BLaER1 treated with 17β-estradiol and CSF1 and Interleukin-3, amounts not matched to agents 10 nM and 100 nM (cell line): ENCODE measurements around the gene PKD1.

ENCODE experiments used
- H3K27ac ChIP-seq, 11 experiments: shearing (Covaris generic); formaldehyde crosslinking; 2 replicates each; pipeline ENCODE4 v1.8.1; 2022
- H3K27me3 ChIP-seq, 11 experiments: shearing (Covaris generic); formaldehyde crosslinking; 2 replicates each; pipeline ENCODE4 v1.8.1; 2022
- H3K36me3 ChIP-seq, 11 experiments: shearing (Covaris generic); formaldehyde crosslinking; 2 replicates each; pipeline ENCODE4 v1.8.1; 2022
- H3K4me1 ChIP-seq, 10 experiments: shearing (Covaris generic); formaldehyde crosslinking; 2 replicates each; pipeline ENCODE4 v1.8.1; 2022
- H3K4me2 ChIP-seq, 11 experiments: shearing (Covaris generic); formaldehyde crosslinking; 2 replicates each; pipeline ENCODE4 v1.8.1; 2022
- H3K4me3 ChIP-seq, 10 experiments: shearing (Covaris generic); formaldehyde crosslinking; 2 replicates each; pipeline ENCODE4 v1.8.1; 2022
- H3K9ac ChIP-seq, 11 experiments: shearing (Covaris generic); formaldehyde crosslinking; 2 replicates each; pipeline ENCODE4 v1.8.1; 2022
- H3K9me3 ChIP-seq, 11 experiments: shearing (Covaris generic); formaldehyde crosslinking; replicated peaks in 1 of 11; 2 replicates each; pipeline ENCODE4 v1.8.1; 2022
- H4K20me1 ChIP-seq, 11 experiments: shearing (Covaris generic); formaldehyde crosslinking; 2 replicates each; pipeline ENCODE4 v1.8.1; 2022
- Cebpa-rat ChIP-seq, 11 experiments: shearing (Covaris generic); IDR thresholded peaks; 2 replicates each; pipeline ENCODE4 v1.8.1; 2022

PKD1 gene

GRCh38 chr16:2043667-2044451, 91.8 kb downstream of the PKD1 start:
- no peak for TF ChIP-seq Cebpa-rat (IDR thresholded peaks at IDR 0.05)
- Histone ChIP-seq H3K27ac (peak overlapping the region in 10 of 11 experiments; percentile 26 to 83 (median 67); a peak in 19 of 22 replicates), H3K4me3 (peak overlapping the region in 9 of 10 experiments; percentile 14 to 53 (median 41); a peak in 14 of 20 replicates), H3K36me3 (0 out of 22 replicates have a peak, but pooled peaks cover 0 to 4% (median 0%) of the 10 kb centered on the region in 11 experiments), H3K27me3 (no peaks in the 10 kb centered on the region), H3K4me2 (peak overlapping the region; percentile 85 to 99 (median 95)), H3K4me1 (peaks cover 78 to 89% (median 87%) of the 10 kb centered on the region in 10 experiments), H3K9me3 (no peaks in the 10 kb centered on the region), H3K9ac (peak overlapping the region; percentile 13 to 73 (median 63); a peak in 19 of 22 replicates), H4K20me1 (peaks cover 0 to 31% (median 6%) of the 10 kb centered on the region in 11 experiments; a peak in 9 of 22 replicates)

GRCh38 chr16:2042986-2043666, 92.6 kb downstream of the PKD1 start:
- Histone ChIP-seq H3K27ac (peak overlapping the region in 7 of 11 experiments; percentile 42 to 83 (median 75); a peak in 14 of 22 replicates), H4K20me1 (peaks cover 0 to 33% (median 8%) of the 10 kb centered on the region in 11 experiments; a peak in 9 of 22 replicates), H3K9me3 (no peaks in the 10 kb centered on the region), H3K4me3 (peak overlapping the region in 5 of 10 experiments; percentile 33 to 53 (median 47); a peak in 4 of 20 replicates), H3K4me1 (peaks cover 79 to 90% (median 89%) of the 10 kb centered on the region in 10 experiments), H3K36me3 (0 out of 22 replicates have a peak, but pooled peaks cover 0 to 5% (median 0%) of the 10 kb centered on the region in 11 experiments), H3K4me2 (peak overlapping the region; percentile 85 to 99 (median 95)), H3K27me3 (no peaks in the 10 kb centered on the region), H3K9ac (peak overlapping the region in 9 of 11 experiments; percentile 38 to 73 (median 67); a peak in 14 of 22 replicates)
- TF ChIP-seq Cebpa-rat (IDR thresholded peaks at IDR 0.05), result no peak

DNA sequence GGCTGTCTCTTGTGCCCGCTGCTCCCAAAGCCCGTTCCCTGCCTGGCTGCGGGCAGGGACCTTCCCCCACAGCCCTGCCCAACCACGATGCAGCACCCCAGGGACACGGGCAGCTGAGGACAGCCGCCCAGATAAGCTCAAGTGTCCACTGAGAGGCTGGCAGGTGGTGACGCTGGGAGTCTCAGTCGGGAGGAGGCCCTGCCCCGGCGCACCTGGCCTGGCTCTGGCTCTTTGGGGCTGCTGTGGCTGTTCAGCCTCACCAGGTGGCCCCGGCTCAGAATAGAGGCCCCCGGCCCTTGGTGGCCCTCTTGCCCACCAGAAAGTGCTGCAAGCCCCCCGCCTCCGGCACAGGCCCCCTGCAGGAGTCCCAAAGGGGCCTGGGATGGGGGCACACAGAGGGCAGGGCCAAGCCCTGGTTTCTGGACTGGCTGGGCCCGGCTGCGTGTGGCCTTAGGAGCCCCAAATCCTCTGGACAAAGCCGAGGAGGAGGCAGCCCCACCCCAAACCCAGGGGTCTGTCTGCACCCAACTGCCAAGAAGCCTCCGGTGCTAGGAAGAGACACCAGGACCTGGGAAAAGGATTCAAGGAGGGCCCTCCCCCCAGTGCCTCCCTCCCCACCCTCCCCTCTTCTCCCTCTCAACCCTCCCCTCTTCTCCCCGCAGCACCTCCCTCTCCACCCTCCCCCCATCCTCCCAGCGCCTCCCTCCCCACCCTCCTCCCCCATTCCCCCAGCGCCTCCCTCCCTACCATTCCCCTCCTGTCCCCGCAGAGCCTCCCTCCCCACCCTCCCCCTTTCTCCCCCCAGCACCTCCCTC, 93.3 kb downstream of the PKD1 start:
- peak overlapping the region; percentile 76 to 96 (median 92) for H3K4me2 ChIP-seq
- H3K27me3 ChIP-seq, result no peaks in the 10 kb centered on the region
- H3K9me3 ChIP-seq, result no peaks in the 10 kb centered on the region
- H3K27ac ChIP-seq, result peak overlapping the region in 8 of 11 experiments; percentile 1 to 71 (median 52); a peak in 15 of 22 replicates
- H3K36me3 ChIP-seq, result peaks cover 0 to 12% (median 0%) of the 10 kb centered on the region in 11 experiments; a peak in 7 of 22 replicates
- TF ChIP-seq Cebpa-rat (IDR thresholded peaks at IDR 0.05), result no peak
- peaks cover 86 to 98% (median 97%) of the 10 kb centered on the region in 10 experiments for H3K4me1 ChIP-seq
- peak overlapping the region in 2 of 10 experiments; percentile 10 to 34; a peak in 1 of 20 replicates for H3K4me3 ChIP-seq
- peak overlapping the region; percentile 20 to 68 (median 50); a peak in 17 of 22 replicates for H3K9ac ChIP-seq
- peaks cover 0 to 40% (median 8%) of the 10 kb centered on the region in 11 experiments; a peak in 10 of 22 replicates for H4K20me1 ChIP-seq

DNA sequence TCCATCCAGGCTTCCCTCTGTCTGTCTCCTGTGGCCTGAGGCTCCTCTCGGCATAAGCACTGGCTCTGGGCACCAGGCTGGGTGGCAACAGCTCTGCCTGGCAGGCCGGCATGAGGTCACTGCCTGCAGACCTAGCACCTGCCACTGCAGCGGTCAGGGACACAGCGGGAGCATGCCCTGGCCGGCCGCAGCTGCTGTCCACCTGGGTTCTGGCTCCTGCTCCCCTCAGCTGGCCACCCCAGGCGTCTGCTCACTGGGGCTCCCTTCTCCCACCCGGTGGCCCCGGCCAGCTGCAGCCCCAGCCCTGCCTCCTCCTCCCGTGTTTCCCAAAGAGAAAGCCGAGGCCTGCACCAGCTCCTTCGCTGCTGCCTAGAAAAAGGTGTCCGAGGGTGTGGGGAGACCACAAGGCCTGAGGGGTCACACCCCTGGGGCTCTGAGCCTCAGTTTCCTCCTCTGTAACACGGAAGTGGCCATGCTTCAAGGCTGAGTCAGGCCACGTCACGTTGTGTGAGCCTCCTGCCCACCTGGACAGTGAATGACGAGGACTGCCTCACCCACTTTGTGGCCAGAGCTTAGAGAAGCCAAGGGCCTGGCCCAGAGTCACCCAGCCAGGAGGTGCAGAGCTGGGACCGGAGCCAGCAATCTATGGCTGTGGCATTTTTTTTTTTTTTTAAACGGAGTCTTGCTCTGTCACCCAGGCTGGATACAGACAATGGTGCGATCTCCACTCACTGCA, 94.7 kb downstream of the PKD1 start:
- H3K27me3 ChIP-seq, result no peaks in the 10 kb centered on the region
- H3K36me3 ChIP-seq, result peaks cover 0 to 25% (median 0%) of the 10 kb centered on the region in 11 experiments; a peak in 8 of 22 replicates
- H4K20me1 ChIP-seq, result peaks cover 0 to 54% (median 10%) of the 10 kb centered on the region in 11 experiments; a peak in 11 of 22 replicates
- H3K4me1 ChIP-seq, result peaks cover 88 to 98% (median 98%) of the 10 kb centered on the region in 10 experiments
- H3K9ac ChIP-seq, result peak overlapping the region in 5 of 11 experiments; percentile 8 to 72 (median 65); a peak in 6 of 22 replicates
- H3K4me2 ChIP-seq, result peak overlapping the region; percentile 76 to 96 (median 92)
- H3K27ac ChIP-seq, result peak overlapping the region in 5 of 11 experiments; percentile 51 to 71 (median 65); a peak in 8 of 22 replicates
- H3K9me3 ChIP-seq, result no peaks in the 10 kb centered on the region
- TF ChIP-seq Cebpa-rat (IDR thresholded peaks at IDR 0.05), result no peak
- H3K4me3 ChIP-seq, result no peak overlapping the region

GRCh38 chr16:2040041-2040786, 95.5 kb downstream of the PKD1 start:
- Histone ChIP-seq H3K27ac (peak overlapping the region in 6 of 11 experiments; percentile 3 to 71 (median 58); a peak in 8 of 22 replicates), H3K4me3 (no peak overlapping the region), H3K4me1 (peaks cover 94 to 98% (median 98%) of the 10 kb centered on the region in 10 experiments), H3K27me3 (no peaks in the 10 kb centered on the region), H3K36me3 (peaks cover 0 to 28% (median 0%) of the 10 kb centered on the region in 11 experiments; a peak in 8 of 22 replicates), H3K9me3 (no peaks in the 10 kb centered on the region), H3K9ac (peak overlapping the region in 8 of 11 experiments; percentile 1 to 72 (median 53); a peak in 8 of 22 replicates), H4K20me1 (peaks cover 0 to 62% (median 10%) of the 10 kb centered on the region in 11 experiments; a peak in 11 of 22 replicates), H3K4me2 (peak overlapping the region; percentile 76 to 96 (median 92))
- TF ChIP-seq Cebpa-rat (IDR thresholded peaks at IDR 0.05), result no peak

DNA sequence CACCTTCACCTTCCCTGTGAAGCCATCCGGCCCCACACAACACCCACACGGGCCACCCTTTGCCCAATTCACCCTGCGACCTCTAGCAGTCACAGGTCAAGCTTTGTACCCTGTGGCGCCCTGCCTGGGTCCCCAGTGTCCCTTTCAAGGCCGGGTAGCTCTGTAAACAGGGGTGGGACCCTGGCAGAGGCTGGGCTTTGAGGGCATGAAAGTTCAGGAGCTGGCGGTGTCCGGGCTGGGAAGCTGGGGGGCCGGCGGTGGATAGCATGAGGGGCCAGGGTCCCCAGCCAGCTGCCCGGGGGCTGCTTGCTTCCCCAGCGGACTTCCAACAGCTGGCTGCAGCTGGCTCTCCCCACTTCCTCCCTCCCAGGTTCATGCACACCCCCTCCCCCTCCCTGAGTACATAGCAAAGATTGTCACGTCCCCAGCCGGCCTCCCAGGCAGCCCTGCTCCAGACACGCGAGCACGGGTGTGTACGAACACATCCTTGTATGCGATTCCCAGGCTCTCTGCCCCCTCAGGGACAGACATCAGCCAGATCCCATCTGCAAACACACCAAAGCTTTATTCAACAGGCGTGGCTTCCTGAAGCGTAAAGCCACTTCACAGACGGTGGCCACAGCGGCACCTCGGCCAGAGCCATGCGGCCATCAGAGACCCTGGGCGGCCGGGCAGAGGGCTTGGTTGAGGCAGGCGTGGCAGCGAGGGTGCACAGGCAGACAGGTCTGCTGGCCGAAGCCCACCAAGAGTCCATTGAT, 96.2 kb downstream of the PKD1 start:
- no peak for TF ChIP-seq Cebpa-rat (IDR thresholded peaks at IDR 0.05)
- peak overlapping the region; percentile 1 to 72 (median 48); a peak in 20 of 22 replicates for H3K9ac ChIP-seq
- peaks cover 0 to 28% (median 0%) of the 10 kb centered on the region in 11 experiments; a peak in 8 of 22 replicates for H3K36me3 ChIP-seq
- H3K4me3 ChIP-seq, result peak overlapping the region in 4 of 10 experiments; percentile 7 to 37 (median 27); a peak in 4 of 20 replicates
- H3K4me2 ChIP-seq, result peak overlapping the region; percentile 76 to 96 (median 92)
- no peaks in the 10 kb centered on the region for H3K27me3 ChIP-seq
- H3K27ac ChIP-seq, result peak overlapping the region in 9 of 11 experiments; percentile 2 to 71 (median 23); a peak in 15 of 22 replicates
- H4K20me1 ChIP-seq, result peaks cover 0 to 65% (median 10%) of the 10 kb centered on the region in 11 experiments; a peak in 11 of 22 replicates
- H3K9me3 ChIP-seq, result no peaks in the 10 kb centered on the region
- H3K4me1 ChIP-seq, result peaks cover 96 to 98% (median 98%) of the 10 kb centered on the region in 10 experiments
